Activated CD4-positive, alpha-beta T cell treated with anti-CD3 and anti-CD28 coated beads, Interleukin-2, amount 50 U/mL, for 48 hours (primary cell): ENCODE measurements around the gene FCGBP.
"Not testable (repeated sequence)": the region's sequence is repeated elsewhere in the genome, so short reads cannot be mapped to it uniquely, and the experiment has no call there.

Source experiments
- DNase-seq, 2 experiments: peaks; one replicate each; pipeline ENCODE4 v3.0.0-alpha.2; 2020

Gene FCGBP

GRCh38 chr19:39934584-39935363, at the start of gene FCGBP:
Gene FCGBP (minus strand): TSS chr19:39934634.
- DNase-seq, result no peak

- DNase-seq, result no peak
Measured at GRCh38 chr19:39983695-39984300, 49.4 kb upstream of the FCGBP start.

- DNase-seq, result no peak
Measured at GRCh38 chr19:39982883-39983282, 48.4 kb upstream of the FCGBP start.

- DNase-seq, result no peak
Measured at GRCh38 chr19:39974377-39975155, 40.1 kb upstream of the FCGBP start.

GRCh38 chr19:39971380-39972035, 37.1 kb upstream of the FCGBP start:
- DNase-seq, result peak in 1 of 2 experiments; percentile 33

GRCh38 chr19:39970675-39971379, 36.4 kb upstream of the FCGBP start, which contains the start of gene PSMC4:
Gene PSMC4 (plus strand): TSS chr19:39971165. CDS start chr19:39971203, 38 bp downstream.
- DNase-seq, result peak; percentile 97 to 98

GRCh38 chr19:39970425-39970674, 35.9 kb upstream of the FCGBP start:
- DNase-seq, result no peak

GRCh38 chr19:39969681-39970424, 35.4 kb upstream of the FCGBP start:
- peak in 1 of 2 experiments; percentile 37 for DNase-seq

- DNase-seq, result no peak
Measured at GRCh38 chr19:39969266-39969665, 34.8 kb upstream of the FCGBP start.

GRCh38 chr19:39968789-39969188, 34.4 kb upstream of the FCGBP start:
- DNase-seq, result no peak

GRCh38 chr19:39967561-39967960, 33.1 kb upstream of the FCGBP start:
- DNase-seq, result no peak

GRCh38 chr19:39966617-39967016, 32.2 kb upstream of the FCGBP start:
- no peak for DNase-seq

GRCh38 chr19:39963898-39964297, 29.5 kb upstream of the FCGBP start:
- no peak for DNase-seq

- DNase-seq, result not testable (repeated sequence)
Measured at GRCh38 chr19:39959407-39959806, 25.0 kb upstream of the FCGBP start.

- not testable (repeated sequence) for DNase-seq
Measured at GRCh38 chr19:39958942-39959341, 24.5 kb upstream of the FCGBP start.

GRCh38 chr19:39957886-39958285, 23.5 kb upstream of the FCGBP start:
- DNase-seq, result peak in 1 of 2 experiments; percentile 2

- no peak for DNase-seq
Measured at GRCh38 chr19:39953915-39954314, 19.5 kb upstream of the FCGBP start.

- DNase-seq, result no peak
Measured at GRCh38 chr19:39951686-39952085, 17.3 kb upstream of the FCGBP start.

- no peak for DNase-seq
Measured at GRCh38 chr19:39951065-39951650, 16.7 kb upstream of the FCGBP start.

GRCh38 chr19:39949026-39949747, 14.8 kb upstream of the FCGBP start:
- no peak for DNase-seq

- DNase-seq, result no peak
Measured at GRCh38 chr19:39946532-39946931, 12.1 kb upstream of the FCGBP start.
